Mesendoderm (in vitro differentiated cells): ENCODE data around the gene RASSF7.
A peak's percentile ranks its signal among the peaks of the same experiment; 100 is the strongest.

Source experiments
- DNase-seq: peaks from one replicate; pipeline ENCODE4 v3.0.0; 2013
- H2AK5ac ChIP-seq: 2 replicates; pipeline ENCODE4 v1.6.1; 2013; ENCODE audit warnings: low read length, inconsistent platforms
- H2BK120ac ChIP-seq: 2 replicates; pipeline ENCODE4 v1.6.1; 2013; ENCODE audit warnings: low read depth, mild to moderate bottlenecking, low read length, moderate library complexity, mixed read lengths
- H2BK15ac ChIP-seq: replicated peaks from 2 replicates; pipeline ENCODE4 v1.6.1; 2013; ENCODE audit warnings: low read depth, mild to moderate bottlenecking, moderate library complexity
- H2BK5ac ChIP-seq: 2 replicates; pipeline ENCODE4 v1.6.1; 2013; ENCODE audit warnings: low read length, inconsistent platforms
- H3K18ac ChIP-seq: 2 replicates; pipeline ENCODE4 v1.6.1; 2013; ENCODE audit warnings: mild to moderate bottlenecking, low read length, mixed read lengths
- H3K23ac ChIP-seq: one replicate; pipeline ENCODE4 v1.6.1; 2013; ENCODE audit warnings: low read length
- H3K27ac ChIP-seq: 2 replicates; pipeline ENCODE4 v1.5.1; 2013; ENCODE audit warnings: low read depth, mild to moderate bottlenecking, inconsistent platforms, low read length, moderate library complexity
- H3K27me3 ChIP-seq: 2 replicates; pipeline ENCODE4 v1.6.1; 2013; ENCODE audit warnings: low read length, control low read depth, mild to moderate bottlenecking, inconsistent platforms; ENCODE audit not compliant: insufficient read depth, poor library complexity
- H3K36me3 ChIP-seq: 2 replicates; pipeline ENCODE4 v1.6.1; 2013; ENCODE audit warnings: low read length, inconsistent platforms; ENCODE audit not compliant: control insufficient read depth, insufficient read depth
- H3K4ac ChIP-seq: one replicate; pipeline ENCODE4 v1.6.1; 2013; ENCODE audit warnings: low read depth, mild to moderate bottlenecking, low read length, moderate library complexity
- H3K4me1 ChIP-seq: 2 replicates; pipeline ENCODE4 v1.6.1; 2013; ENCODE audit warnings: low read depth, low read length, inconsistent platforms; ENCODE audit not compliant: control insufficient read depth
- H3K4me2 ChIP-seq: 2 replicates; pipeline ENCODE4 v1.6.1; 2013; ENCODE audit warnings: low read length
- H3K4me3 ChIP-seq: 2 replicates; pipeline ENCODE4 v1.5.1; 2013; ENCODE audit warnings: mild to moderate bottlenecking, low read length
- H3K56ac ChIP-seq: one replicate; pipeline ENCODE4 v1.6.1; 2013; ENCODE audit warnings: low read length
- H3K79me1 ChIP-seq: 2 replicates; pipeline ENCODE4 v1.6.1; 2013; ENCODE audit warnings: low read length, inconsistent platforms
- H3K79me2 ChIP-seq: 2 replicates; pipeline ENCODE4 v1.6.1; 2013; ENCODE audit warnings: mild to moderate bottlenecking, low read length; ENCODE audit not compliant: control insufficient read depth, insufficient read depth
- H3K9ac ChIP-seq: 2 replicates; pipeline ENCODE4 v1.6.1; 2013; ENCODE audit warnings: low read length, inconsistent platforms
- H4K5ac ChIP-seq: one replicate; pipeline ENCODE4 v1.6.1; 2013; ENCODE audit warnings: low read length
- H4K8ac ChIP-seq: one replicate; pipeline ENCODE4 v1.6.1; 2013; ENCODE audit warnings: low read depth, mild to moderate bottlenecking, control low read depth, low read length, moderate library complexity
- WGBS: extraction: QIAGEN DNeasy Blood & Tissue Kit; methylation state at CpG from one replicate; pipeline ENCODE4 v1.1.7; 2013; ENCODE audit warnings: low lambda C conversion rate, missing lambda C conversion rate; ENCODE audit not compliant: insufficient coverage; ENCODE audit errors: extremely low coverage; 5-methylcytosine and 5-hydroxymethylcytosine counted together

The RASSF7 gene

GRCh38 chr11:567629-568292 lies 7.0 kb downstream of the RASSF7 start:
- Histone ChIP-seq H4K8ac (no peak overlapping the region), H2BK5ac (no peak overlapping the region), H2BK15ac (no peak overlapping the region), H3K27me3 (no peaks in the 10 kb centered on the region), H2AK5ac (no peak overlapping the region), H3K27ac (no peak overlapping the region), H3K9ac (peak overlapping the region; percentile 81), H3K4me3 (peak overlapping the region; percentile 39), H3K56ac (peak overlapping the region; percentile 93), H3K23ac (peak overlapping the region; percentile 45), H3K79me1 (no peaks in the 10 kb centered on the region), H3K4me2 (peak overlapping the region; percentile 79), H3K36me3 (no peaks in the 10 kb centered on the region), H3K4ac (no peak overlapping the region), H3K4me1 (peaks cover 2% of the 10 kb centered on the region), H3K79me2 (no peaks in the 10 kb centered on the region), H3K18ac (no peak overlapping the region), H4K5ac (no peak overlapping the region), H2BK120ac (no peak overlapping the region)
- no peak for DNase-seq
- WGBS = no CpG with 5 or more reads among the region's 41 CpGs

- Histone ChIP-seq H3K79me2 (no peaks in the 10 kb centered on the region), H3K4me2 (peak overlapping the region; percentile 79), H3K4ac (peak overlapping the region; percentile 64), H3K23ac (peak overlapping the region; percentile 89), H3K18ac (peak overlapping the region; percentile 19), H3K9ac (peak overlapping the region; percentile 81), H2BK15ac (no peak overlapping the region), H2BK120ac (no peak overlapping the region), H3K4me1 (peaks cover 2% of the 10 kb centered on the region), H3K36me3 (no peaks in the 10 kb centered on the region), H3K27ac (no peak overlapping the region), H4K8ac (no peak overlapping the region), H2AK5ac (no peak overlapping the region), H3K4me3 (peak overlapping the region; percentile 39), H4K5ac (no peak overlapping the region), H3K79me1 (no peaks in the 10 kb centered on the region), H2BK5ac (no peak overlapping the region), H3K56ac (peak overlapping the region; percentile 93), H3K27me3 (no peaks in the 10 kb centered on the region)
- WGBS = no CpG with 5 or more reads among the region's 123 CpGs
- peak; percentile 94 for DNase-seq
These were observed 7.8 kb downstream of the RASSF7 start for GRCh38 chr11:568306-569157.

- WGBS = no CpG with 5 or more reads among the region's 36 CpGs
- H3K27me3 ChIP-seq = peaks cover under 1% of the 10 kb centered on the region
- H3K4me2 ChIP-seq = peak overlapping the region; percentile 56
- peak overlapping the region; percentile 72 for H3K9ac ChIP-seq
- no peak overlapping the region for H2AK5ac ChIP-seq
- no peak overlapping the region for H3K4me3 ChIP-seq
- no peak overlapping the region for H2BK15ac ChIP-seq
- DNase-seq = no peak
- H3K4me1 ChIP-seq = peaks cover 2% of the 10 kb centered on the region
- no peak overlapping the region for H4K5ac ChIP-seq
- H2BK5ac ChIP-seq = no peak overlapping the region
- no peak overlapping the region for H4K8ac ChIP-seq
- H3K79me1 ChIP-seq = no peaks in the 10 kb centered on the region
- H3K27ac ChIP-seq = no peak overlapping the region
- H3K36me3 ChIP-seq = no peaks in the 10 kb centered on the region
- peak overlapping the region; percentile 64 for H3K4ac ChIP-seq
- H3K18ac ChIP-seq = peak overlapping the region; percentile 19
- H2BK120ac ChIP-seq = no peak overlapping the region
- H3K56ac ChIP-seq = peak overlapping the region; percentile 80
- no peaks in the 10 kb centered on the region for H3K79me2 ChIP-seq
- peak overlapping the region; percentile 89 for H3K23ac ChIP-seq
These were observed 8.6 kb downstream of the RASSF7 start for GRCh38 chr11:569158-569885.

- Histone ChIP-seq H3K27me3 (peaks cover 7% of the 10 kb centered on the region), H3K4me3 (no peak overlapping the region), H3K18ac (no peak overlapping the region), H2BK15ac (no peak overlapping the region), H3K79me2 (peaks cover under 1% of the 10 kb centered on the region), H3K79me1 (no peaks in the 10 kb centered on the region), H3K4me2 (no peak overlapping the region), H4K5ac (no peak overlapping the region), H3K4me1 (no peaks in the 10 kb centered on the region), H3K56ac (no peak overlapping the region), H2BK5ac (no peak overlapping the region), H3K27ac (no peak overlapping the region), H4K8ac (no peak overlapping the region), H3K9ac (no peak overlapping the region), H3K36me3 (no peaks in the 10 kb centered on the region), H2BK120ac (no peak overlapping the region), H2AK5ac (no peak overlapping the region), H3K4ac (no peak overlapping the region), H3K23ac (no peak overlapping the region)
- no peak for DNase-seq
- no CpG with 5 or more reads among the region's 8 CpGs for WGBS
These were observed 11.0 kb downstream of the RASSF7 start for GRCh38 chr11:571802-572185.

GRCh38 chr11:573146-573759 lies 12.5 kb downstream of the RASSF7 start:
- H2BK120ac ChIP-seq = no peak overlapping the region
- H2BK5ac ChIP-seq = no peak overlapping the region
- H3K27me3 ChIP-seq = peaks cover 7% of the 10 kb centered on the region
- no peak overlapping the region for H3K4me3 ChIP-seq
- H2AK5ac ChIP-seq = no peak overlapping the region
- H3K36me3 ChIP-seq = no peaks in the 10 kb centered on the region
- no peak overlapping the region for H3K27ac ChIP-seq
- no peak overlapping the region for H3K4ac ChIP-seq
- no peak overlapping the region for H4K5ac ChIP-seq
- H3K79me2 ChIP-seq = peaks cover 15% of the 10 kb centered on the region
- no peak overlapping the region for H3K18ac ChIP-seq
- H3K79me1 ChIP-seq = no peaks in the 10 kb centered on the region
- no peak overlapping the region for H3K56ac ChIP-seq
- peaks cover 3% of the 10 kb centered on the region for H3K4me1 ChIP-seq
- no peak overlapping the region for H2BK15ac ChIP-seq
- H4K8ac ChIP-seq = no peak overlapping the region
- H3K4me2 ChIP-seq = no peak overlapping the region
- no CpG with 5 or more reads among the region's 16 CpGs for WGBS
- H3K23ac ChIP-seq = no peak overlapping the region
- no peak for DNase-seq
- no peak overlapping the region for H3K9ac ChIP-seq
